ENCODE measurements around the gene GLT8D2. TPM values are rescaled to one million over a fixed set of nuclear protein-coding genes. Genes with fewer than 3 reads are reported as not detected.

The GLT8D2 gene
- total and polyA plus RNA-seq, 2 of the 13 experiments (the other 11 are each of a cell fraction or from before 2014, with no cell fraction given) = not detected

- TF ChIP-seq NONO (IDR thresholded peaks at IDR 0.05) = no peak
- TF ChIP-seq NONO (CRISPR knock-in tag; conservative IDR thresholded peaks at IDR 0.05) = peak; percentile 95; the same call in 1 of the 2 replicates
- TF ChIP-seq FOXA1 (IDR thresholded peaks at IDR 0.05) = no peak
- TF ChIP-seq FOXA1 (CRISPR knock-in tag; IDR thresholded peaks at IDR 0.05) = 0 out of 2 replicates have a peak, but pooled peaks have one; percentile 5
- TF ChIP-seq REXO4 (CRISPR knock-in tag; IDR thresholded peaks at IDR 0.05; ENCODE audit: borderline replicate concordance) = no peak
- TF ChIP-seq YEATS2 (CRISPR knock-in tag; IDR thresholded peaks at IDR 0.05; ENCODE audit: borderline replicate concordance) = peak; percentile 97
- TF ChIP-seq ZNF496 (CRISPR knock-in tag; IDR thresholded peaks at IDR 0.05; ENCODE audit: insufficient replicate concordance) = no peak
- peak; percentile 46; the same call in 1 of the 2 replicates for TF ChIP-seq ZNF704 (CRISPR knock-in tag; IDR thresholded peaks at IDR 0.05; ENCODE audit: borderline replicate concordance)
- TF ChIP-seq ZSCAN29 (CRISPR knock-in tag; conservative IDR thresholded peaks at IDR 0.05) = peak; percentile 73; the same call in 1 of the 2 replicates
- peak; percentile 78 for TF ChIP-seq NR2C2 (CRISPR knock-in tag; IDR thresholded peaks at IDR 0.05; ENCODE audit: borderline replicate concordance)
- TF ChIP-seq NKX3-1 (CRISPR knock-in tag; IDR thresholded peaks at IDR 0.05) = no peak; the same call in 1 of the 2 replicates
- TF ChIP-seq ZNF75D (CRISPR knock-in tag; IDR thresholded peaks at IDR 0.05; ENCODE audit: borderline replicate concordance) = no peak; the same call in 1 of the 2 replicates
- TF ChIP-seq, protein P1, sequence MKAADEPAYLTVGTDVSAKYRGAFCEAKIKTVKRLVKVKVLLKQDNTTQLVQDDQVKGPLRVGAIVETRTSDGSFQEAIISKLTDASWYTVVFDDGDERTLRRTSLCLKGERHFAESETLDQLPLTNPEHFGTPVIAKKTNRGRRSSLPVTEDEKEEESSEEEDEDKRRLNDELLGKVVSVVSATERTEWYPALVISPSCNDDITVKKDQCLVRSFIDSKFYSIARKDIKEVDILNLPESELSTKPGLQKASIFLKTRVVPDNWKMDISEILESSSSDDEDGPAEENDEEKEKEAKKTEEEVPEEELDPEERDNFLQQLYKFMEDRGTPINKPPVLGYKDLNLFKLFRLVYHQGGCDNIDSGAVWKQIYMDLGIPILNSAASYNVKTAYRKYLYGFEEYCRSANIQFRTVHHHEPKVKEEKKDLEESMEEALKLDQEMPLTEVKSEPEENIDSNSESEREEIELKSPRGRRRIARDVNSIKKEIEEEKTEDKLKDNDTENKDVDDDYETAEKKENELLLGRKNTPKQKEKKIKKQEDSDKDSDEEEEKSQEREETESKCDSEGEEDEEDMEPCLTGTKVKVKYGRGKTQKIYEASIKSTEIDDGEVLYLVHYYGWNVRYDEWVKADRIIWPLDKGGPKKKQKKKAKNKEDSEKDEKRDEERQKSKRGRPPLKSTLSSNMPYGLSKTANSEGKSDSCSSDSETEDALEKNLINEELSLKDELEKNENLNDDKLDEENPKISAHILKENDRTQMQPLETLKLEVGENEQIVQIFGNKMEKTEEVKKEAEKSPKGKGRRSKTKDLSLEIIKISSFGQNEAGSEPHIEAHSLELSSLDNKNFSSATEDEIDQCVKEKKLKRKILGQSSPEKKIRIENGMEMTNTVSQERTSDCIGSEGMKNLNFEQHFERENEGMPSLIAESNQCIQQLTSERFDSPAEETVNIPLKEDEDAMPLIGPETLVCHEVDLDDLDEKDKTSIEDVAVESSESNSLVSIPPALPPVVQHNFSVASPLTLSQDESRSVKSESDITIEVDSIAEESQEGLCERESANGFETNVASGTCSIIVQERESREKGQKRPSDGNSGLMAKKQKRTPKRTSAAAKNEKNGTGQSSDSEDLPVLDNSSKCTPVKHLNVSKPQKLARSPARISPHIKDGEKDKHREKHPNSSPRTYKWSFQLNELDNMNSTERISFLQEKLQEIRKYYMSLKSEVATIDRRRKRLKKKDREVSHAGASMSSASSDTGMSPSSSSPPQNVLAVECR (CRISPR knock-in tag; IDR thresholded peaks at IDR 0.05; ENCODE audit: borderline replicate concordance) = peak; percentile 98
- no peak for TF ChIP-seq ZNF354B (CRISPR knock-in tag; IDR thresholded peaks at IDR 0.05)
- peak; percentile 81; the same call in 1 of the 2 replicates for TF ChIP-seq ZNF335 (CRISPR knock-in tag; IDR thresholded peaks at IDR 0.05)
- TF ChIP-seq, protein P2, sequence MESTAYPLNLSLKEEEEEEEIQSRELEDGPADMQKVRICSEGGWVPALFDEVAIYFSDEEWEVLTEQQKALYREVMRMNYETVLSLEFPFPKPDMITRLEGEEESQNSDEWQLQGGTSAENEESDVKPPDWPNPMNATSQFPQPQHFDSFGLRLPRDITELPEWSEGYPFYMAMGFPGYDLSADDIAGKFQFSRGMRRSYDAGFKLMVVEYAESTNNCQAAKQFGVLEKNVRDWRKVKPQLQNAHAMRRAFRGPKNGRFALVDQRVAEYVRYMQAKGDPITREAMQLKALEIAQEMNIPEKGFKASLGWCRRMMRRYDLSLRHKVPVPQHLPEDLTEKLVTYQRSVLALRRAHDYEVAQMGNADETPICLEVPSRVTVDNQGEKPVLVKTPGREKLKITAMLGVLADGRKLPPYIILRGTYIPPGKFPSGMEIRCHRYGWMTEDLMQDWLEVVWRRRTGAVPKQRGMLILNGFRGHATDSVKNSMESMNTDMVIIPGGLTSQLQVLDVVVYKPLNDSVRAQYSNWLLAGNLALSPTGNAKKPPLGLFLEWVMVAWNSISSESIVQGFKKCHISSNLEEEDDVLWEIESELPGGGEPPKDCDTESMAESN (CRISPR knock-in tag; conservative IDR thresholded peaks at IDR 0.05) = peak; percentile 79; the same call in 1 of the 2 replicates
- peak; percentile 96 for TF ChIP-seq KAT8 (CRISPR knock-in tag; IDR thresholded peaks at IDR 0.05)
- peak; percentile 97 for TF ChIP-seq BCL3 (CRISPR knock-in tag; IDR thresholded peaks at IDR 0.05)
- no peak for TF ChIP-seq ATF5 (CRISPR knock-in tag; IDR thresholded peaks at IDR 0.05; ENCODE audit: low read depth)
Observed at GRCh38 chr12:103965590-103966504, 84.1 kb downstream of the GLT8D2 start, which contains the start of gene TDG (continued).
